ENCODE data around the gene THRB.

Gene THRB

DNA sequence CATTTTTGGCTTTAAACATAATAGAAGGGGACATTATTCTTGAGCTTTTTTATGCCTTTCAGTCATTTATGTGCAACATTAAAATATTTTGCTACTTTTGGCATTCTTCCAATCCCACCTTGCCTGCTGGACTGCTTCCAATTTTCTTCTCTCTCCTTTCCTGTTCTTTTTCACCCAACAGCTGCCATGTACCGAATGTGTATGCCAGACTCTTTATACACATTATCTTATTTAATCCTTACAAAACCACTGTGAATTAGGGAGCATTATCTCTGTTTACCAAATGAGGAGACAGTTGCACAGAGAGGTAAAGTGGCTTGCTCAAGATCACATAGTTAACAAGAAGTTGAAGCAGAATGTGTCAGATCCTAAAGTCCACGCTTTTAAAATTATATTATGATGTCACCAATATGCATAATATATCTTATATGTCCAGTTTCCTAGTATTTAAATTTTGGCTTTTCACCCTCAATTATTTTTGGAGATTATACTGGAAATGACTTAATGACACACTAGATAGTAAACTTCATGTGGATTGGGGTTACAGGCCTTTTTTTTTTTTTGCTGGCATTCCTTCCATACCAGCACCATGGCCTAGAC, 231.5 kb downstream of the THRB start:
- H3K27me3 ChIP-seq (ENCODE audit: control insufficient read depth in 1 of 2, insufficient read depth in 2 of 2, low read length in 2 of 2): no peaks in the 10 kb centered on the region
- H3K27ac ChIP-seq (ENCODE audit: low read depth, low read length): no peak overlapping the region
- H3K9ac ChIP-seq (ENCODE audit: low read length): no peak overlapping the region
- H3K4me3 ChIP-seq (ENCODE audit: low read depth in 1 of 2, low read length in 2 of 2): no peak overlapping the region
- peaks cover 41% of the 10 kb centered on the region for H3K4me1 ChIP-seq (ENCODE audit: insufficient read depth, low read length)
- H3K9me3 ChIP-seq (ENCODE audit: low read length): no peaks in the 10 kb centered on the region
- H3K36me3 ChIP-seq (ENCODE audit: insufficient read depth, low read length): no peaks in the 10 kb centered on the region

DNA sequence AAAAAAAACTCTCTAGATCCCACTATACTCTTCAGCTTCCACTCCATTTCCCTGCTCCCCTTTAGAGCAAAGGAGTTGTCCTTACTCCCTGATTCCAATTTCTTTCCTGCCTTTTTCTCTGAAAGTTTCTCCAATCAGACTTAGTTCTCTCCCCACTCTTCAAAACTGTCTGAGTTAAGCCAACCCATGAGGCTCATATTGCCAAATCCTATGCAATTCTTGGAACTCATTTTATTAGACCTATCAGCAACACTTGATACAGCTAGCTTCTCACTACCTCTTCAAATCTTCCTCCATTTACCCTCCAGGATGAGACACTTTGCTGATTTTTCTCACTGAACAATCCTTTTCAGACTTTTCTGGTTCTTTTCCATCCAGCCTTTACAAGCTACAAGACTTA, 233.1 kb downstream of the THRB start:
- Histone ChIP-seq H3K4me1 (ENCODE audit: insufficient read depth, low read length) (peaks cover 49% of the 10 kb centered on the region), H3K27ac (ENCODE audit: low read depth, low read length) (no peak overlapping the region), H3K36me3 (ENCODE audit: insufficient read depth, low read length) (no peaks in the 10 kb centered on the region), H3K9ac (ENCODE audit: low read length) (no peak overlapping the region), H3K27me3 (ENCODE audit: control insufficient read depth in 1 of 2, insufficient read depth in 2 of 2, low read length in 2 of 2) (no peaks in the 10 kb centered on the region), H3K4me3 (ENCODE audit: low read depth in 1 of 2, low read length in 2 of 2) (no peak overlapping the region), H3K9me3 (ENCODE audit: low read length) (no peaks in the 10 kb centered on the region)

DNA sequence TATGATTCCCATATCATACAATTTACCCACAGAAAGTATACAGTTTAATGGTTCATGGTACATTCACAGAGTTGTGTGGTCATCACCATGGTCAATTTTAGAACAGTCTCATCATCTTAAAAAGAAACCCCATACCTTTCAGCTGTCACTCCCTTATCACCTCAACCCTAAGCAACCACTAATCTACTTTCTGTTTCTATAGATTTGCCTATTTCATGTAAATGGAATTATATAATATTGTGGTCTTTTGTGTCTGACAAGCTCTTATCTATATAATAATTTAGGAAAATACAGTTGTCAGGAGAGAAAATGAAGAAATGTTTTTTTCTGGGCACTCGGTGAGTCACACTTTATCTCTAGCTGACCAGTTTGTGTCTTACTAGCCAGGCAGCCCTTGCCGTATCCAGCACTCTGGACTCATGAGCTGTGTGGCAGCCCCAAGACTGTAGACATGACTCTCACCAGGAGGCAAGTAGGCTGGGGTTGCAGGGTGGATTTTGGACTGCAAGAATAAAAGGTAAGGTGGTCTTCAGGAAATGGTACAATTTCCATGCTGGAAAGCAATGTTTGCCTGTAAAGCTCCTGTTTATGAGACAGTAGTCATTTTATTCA, 234.6 kb downstream of the THRB start:
- peaks cover 49% of the 10 kb centered on the region for H3K4me1 ChIP-seq (ENCODE audit: insufficient read depth, low read length)
- H3K4me3 ChIP-seq (ENCODE audit: low read depth in 1 of 2, low read length in 2 of 2): no peak overlapping the region
- no peaks in the 10 kb centered on the region for H3K27me3 ChIP-seq (ENCODE audit: control insufficient read depth in 1 of 2, insufficient read depth in 2 of 2, low read length in 2 of 2)
- H3K27ac ChIP-seq (ENCODE audit: low read depth, low read length): peak overlapping the region; percentile 14
- H3K36me3 ChIP-seq (ENCODE audit: insufficient read depth, low read length): no peaks in the 10 kb centered on the region
- H3K9ac ChIP-seq (ENCODE audit: low read length): no peak overlapping the region
- H3K9me3 ChIP-seq (ENCODE audit: low read length): no peaks in the 10 kb centered on the region

DNA sequence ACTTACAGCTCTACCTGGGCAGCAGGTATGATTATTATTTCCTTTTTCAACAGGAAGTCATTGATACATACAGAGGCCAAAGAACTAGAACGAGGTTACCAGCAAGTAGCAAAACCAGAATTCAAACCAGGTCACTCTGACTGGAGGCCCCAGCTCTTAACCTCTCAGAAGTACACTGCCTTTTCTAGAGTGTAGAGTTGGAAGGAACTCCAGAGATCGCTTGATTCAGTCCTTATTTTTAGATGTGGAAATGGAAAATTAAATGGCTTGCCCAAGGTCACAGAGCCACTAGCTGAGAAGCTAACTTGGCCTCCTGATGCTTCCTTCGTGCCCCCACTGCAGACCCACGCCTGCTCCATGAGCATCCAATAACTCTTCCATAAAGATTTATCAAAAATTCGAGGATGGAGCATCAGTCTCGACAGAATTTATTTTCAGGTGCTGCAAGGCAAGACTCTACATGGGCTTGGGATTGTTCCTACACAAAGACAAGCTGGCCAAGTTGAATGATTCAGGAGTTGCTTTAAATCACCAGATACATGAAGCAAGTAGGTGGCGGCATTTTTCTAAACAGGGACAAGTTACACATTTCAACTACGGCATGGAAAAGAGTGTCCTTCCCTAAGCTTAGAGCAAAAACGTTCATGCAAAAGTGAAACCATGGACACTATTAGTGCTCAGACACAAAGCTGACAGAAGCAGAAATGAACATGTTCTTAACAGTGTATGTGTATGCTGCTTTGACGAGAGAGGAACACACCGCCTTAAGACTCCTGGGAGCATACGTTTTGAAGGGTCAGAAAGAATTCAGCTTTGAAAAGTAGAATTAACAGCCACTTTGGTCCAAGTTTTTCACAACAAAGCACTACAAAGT, 235.7 kb downstream of the THRB start:
- Histone ChIP-seq H3K4me1 (ENCODE audit: insufficient read depth, low read length) (peaks cover 56% of the 10 kb centered on the region), H3K27ac (ENCODE audit: low read depth, low read length) (peak overlapping the region; percentile 19), H3K27me3 (ENCODE audit: control insufficient read depth in 1 of 2, insufficient read depth in 2 of 2, low read length in 2 of 2) (no peaks in the 10 kb centered on the region), H3K4me3 (ENCODE audit: low read depth in 1 of 2, low read length in 2 of 2) (peak overlapping the region in 1 of 2 donors; percentile 44), H3K9me3 (ENCODE audit: low read length) (no peaks in the 10 kb centered on the region), H3K36me3 (ENCODE audit: insufficient read depth, low read length) (no peaks in the 10 kb centered on the region), H3K9ac (ENCODE audit: low read length) (no peak overlapping the region)

DNA sequence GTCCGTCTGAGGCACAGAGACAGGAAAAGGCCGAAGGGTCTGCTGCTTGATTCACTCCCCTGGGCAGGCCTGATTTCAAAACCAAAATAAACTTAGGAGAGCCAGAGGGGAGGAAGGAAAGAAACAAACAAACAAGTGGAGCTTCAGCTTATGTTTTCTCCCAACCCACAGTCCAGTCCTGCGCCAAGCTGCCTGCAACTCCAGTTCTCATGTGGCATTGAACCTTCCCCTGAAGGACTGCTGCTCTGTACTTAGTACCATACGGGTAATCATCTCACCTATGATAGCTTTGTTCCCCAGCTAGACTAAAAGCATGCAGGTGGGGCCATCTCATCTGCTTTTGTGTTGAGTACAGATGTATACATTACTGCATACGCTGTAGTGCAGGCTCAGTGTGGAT, 236.4 kb downstream of the THRB start:
- H3K4me3 ChIP-seq (ENCODE audit: low read depth in 1 of 2, low read length in 2 of 2): no peak overlapping the region
- H3K27me3 ChIP-seq (ENCODE audit: control insufficient read depth in 1 of 2, insufficient read depth in 2 of 2, low read length in 2 of 2): no peaks in the 10 kb centered on the region
- peak overlapping the region; percentile 19 for H3K27ac ChIP-seq (ENCODE audit: low read depth, low read length)

DNA sequence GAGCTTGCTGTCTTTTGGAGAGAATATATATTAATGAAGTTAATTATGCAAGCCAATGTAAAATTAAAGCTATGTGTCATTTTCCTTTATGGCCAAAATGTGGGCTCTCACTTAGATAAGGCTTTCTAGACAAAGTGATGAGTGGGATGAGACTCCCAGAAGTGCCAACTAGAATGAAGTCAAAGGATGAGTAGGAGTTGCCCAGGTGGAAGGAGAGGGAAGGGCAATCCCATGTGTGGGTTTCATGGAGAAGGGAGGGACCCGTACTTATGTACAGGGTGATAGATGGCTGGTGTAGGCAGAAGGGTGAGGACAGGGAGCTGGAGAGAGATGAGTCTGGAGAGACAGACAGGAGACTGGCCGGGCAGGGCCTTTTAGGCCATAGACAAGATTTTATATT, 239.2 kb downstream of the THRB start:
- H3K9ac ChIP-seq (ENCODE audit: low read length): no peak overlapping the region
- H3K27ac ChIP-seq (ENCODE audit: low read depth, low read length): no peak overlapping the region
- no peaks in the 10 kb centered on the region for H3K36me3 ChIP-seq (ENCODE audit: insufficient read depth, low read length)
- H3K4me1 ChIP-seq (ENCODE audit: insufficient read depth, low read length): peaks cover 32% of the 10 kb centered on the region
- H3K27me3 ChIP-seq (ENCODE audit: control insufficient read depth in 1 of 2, insufficient read depth in 2 of 2, low read length in 2 of 2): no peaks in the 10 kb centered on the region
- no peaks in the 10 kb centered on the region for H3K9me3 ChIP-seq (ENCODE audit: low read length)
- H3K4me3 ChIP-seq (ENCODE audit: low read depth in 1 of 2, low read length in 2 of 2): no peak overlapping the region

More for the DNA sequence above, 236.4 kb downstream of the THRB start:
- H3K4me1 ChIP-seq (ENCODE audit: insufficient read depth, low read length): peaks cover 55% of the 10 kb centered on the region
- no peaks in the 10 kb centered on the region for H3K9me3 ChIP-seq (ENCODE audit: low read length)
- no peaks in the 10 kb centered on the region for H3K36me3 ChIP-seq (ENCODE audit: insufficient read depth, low read length)
- no peak overlapping the region for H3K9ac ChIP-seq (ENCODE audit: low read length)

DNA sequence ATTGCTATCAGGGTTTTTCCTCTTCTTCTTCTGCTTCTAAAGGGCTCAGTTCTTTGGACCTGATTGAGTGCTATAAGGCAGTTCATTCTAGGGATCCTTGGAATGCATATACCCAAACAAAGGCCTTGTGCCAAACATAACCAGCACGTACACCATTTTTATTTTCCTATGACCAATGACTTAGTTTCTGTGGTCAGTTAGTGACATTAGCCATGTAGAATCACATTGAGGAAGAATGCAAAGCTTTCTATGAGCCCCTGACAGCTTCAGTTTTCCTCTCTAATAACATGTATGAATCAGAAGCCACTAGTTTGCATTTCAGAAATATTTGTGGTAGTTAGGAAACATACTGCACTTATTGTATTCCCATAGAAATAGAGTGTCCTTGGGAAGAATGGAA, 240.0 kb downstream of the THRB start:
- H3K4me1 ChIP-seq (ENCODE audit: insufficient read depth, low read length): peaks cover 25% of the 10 kb centered on the region

DNA sequence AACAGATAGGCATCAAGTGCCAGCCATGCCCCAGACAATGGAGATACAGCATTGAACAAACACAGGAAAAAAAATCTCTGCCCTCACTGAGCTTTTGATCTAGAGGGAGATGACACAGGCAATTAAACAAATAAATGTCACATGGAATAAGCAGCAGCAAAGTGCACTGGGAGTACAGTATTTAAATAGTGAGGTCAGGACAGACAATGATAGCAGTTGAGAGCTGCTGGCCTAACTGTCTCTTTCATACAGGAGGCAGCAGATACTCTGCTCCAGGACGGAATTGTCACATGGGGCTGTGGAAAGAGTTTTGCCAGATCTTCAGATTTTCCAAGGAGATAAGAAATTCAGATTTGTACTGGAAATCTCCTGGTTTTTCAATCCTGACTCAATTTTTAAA, 241.3 kb downstream of the THRB start:
- H3K9ac ChIP-seq (ENCODE audit: low read length): no peak overlapping the region
- H3K27me3 ChIP-seq (ENCODE audit: control insufficient read depth in 1 of 2, insufficient read depth in 2 of 2, low read length in 2 of 2): no peaks in the 10 kb centered on the region
- no peaks in the 10 kb centered on the region for H3K36me3 ChIP-seq (ENCODE audit: insufficient read depth, low read length)
- H3K4me1 ChIP-seq (ENCODE audit: insufficient read depth, low read length): peaks cover 17% of the 10 kb centered on the region
- H3K9me3 ChIP-seq (ENCODE audit: low read length): no peaks in the 10 kb centered on the region
- H3K4me3 ChIP-seq (ENCODE audit: low read depth in 1 of 2, low read length in 2 of 2): no peak overlapping the region
- H3K27ac ChIP-seq (ENCODE audit: low read depth, low read length): no peak overlapping the region

More for the DNA sequence above, 240.0 kb downstream of the THRB start:
- Histone ChIP-seq H3K27ac (ENCODE audit: low read depth, low read length) (no peak overlapping the region), H3K4me3 (ENCODE audit: low read depth in 1 of 2, low read length in 2 of 2) (no peak overlapping the region), H3K36me3 (ENCODE audit: insufficient read depth, low read length) (no peaks in the 10 kb centered on the region), H3K9me3 (ENCODE audit: low read length) (no peaks in the 10 kb centered on the region), H3K9ac (ENCODE audit: low read length) (no peak overlapping the region), H3K27me3 (ENCODE audit: control insufficient read depth in 1 of 2, insufficient read depth in 2 of 2, low read length in 2 of 2) (no peaks in the 10 kb centered on the region)

DNA sequence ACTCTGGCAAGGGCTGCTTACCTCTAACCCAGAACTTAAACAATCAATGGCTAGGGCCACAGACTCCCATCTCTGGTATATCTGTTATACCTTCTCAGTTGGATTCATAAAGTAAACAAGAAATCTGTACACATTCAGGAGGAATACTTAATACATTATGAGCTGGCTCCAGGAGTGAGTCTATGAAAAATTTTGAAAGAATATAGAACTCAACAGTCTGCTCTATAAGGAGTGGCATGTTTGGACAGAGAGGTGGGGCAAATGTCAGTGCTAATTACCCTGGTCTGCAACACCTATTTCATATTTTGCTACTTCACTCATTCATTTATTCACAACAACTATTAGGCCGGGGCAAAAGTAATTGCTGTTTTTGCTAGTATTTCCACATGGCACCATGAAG, 245.1 kb downstream of the THRB start:
- Histone ChIP-seq H3K4me3 (ENCODE audit: low read depth in 1 of 2, low read length in 2 of 2) (no peak overlapping the region), H3K9me3 (ENCODE audit: low read length) (no peaks in the 10 kb centered on the region), H3K4me1 (ENCODE audit: insufficient read depth, low read length) (peaks cover 3% of the 10 kb centered on the region), H3K9ac (ENCODE audit: low read length) (no peak overlapping the region), H3K27me3 (ENCODE audit: control insufficient read depth in 1 of 2, insufficient read depth in 2 of 2, low read length in 2 of 2) (no peaks in the 10 kb centered on the region), H3K36me3 (ENCODE audit: insufficient read depth, low read length) (no peaks in the 10 kb centered on the region), H3K27ac (ENCODE audit: low read depth, low read length) (no peak overlapping the region)

DNA sequence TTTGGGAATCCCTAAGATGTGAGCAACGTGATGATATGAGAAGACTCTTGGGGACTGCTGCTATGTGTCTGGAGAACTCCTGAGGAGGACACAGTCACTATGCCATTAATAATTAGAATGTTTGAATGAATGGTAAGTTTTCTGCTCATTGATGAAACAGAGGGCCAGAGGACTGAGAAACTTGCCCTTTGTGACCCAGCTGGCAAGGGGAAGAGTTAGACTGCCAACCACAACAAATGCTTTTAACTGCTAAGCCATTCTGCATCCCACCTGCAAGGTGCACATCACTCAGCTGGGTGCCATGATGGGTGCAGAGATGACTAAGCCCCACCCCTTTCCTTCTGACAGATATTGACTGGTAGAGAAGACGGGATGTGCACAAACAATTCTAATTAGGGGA, 249.6 kb downstream of the THRB start:
- H3K27ac ChIP-seq (ENCODE audit: low read depth, low read length): no peak overlapping the region
- no peak overlapping the region for H3K9ac ChIP-seq (ENCODE audit: low read length)
- H3K27me3 ChIP-seq (ENCODE audit: control insufficient read depth in 1 of 2, insufficient read depth in 2 of 2, low read length in 2 of 2): no peaks in the 10 kb centered on the region

DNA sequence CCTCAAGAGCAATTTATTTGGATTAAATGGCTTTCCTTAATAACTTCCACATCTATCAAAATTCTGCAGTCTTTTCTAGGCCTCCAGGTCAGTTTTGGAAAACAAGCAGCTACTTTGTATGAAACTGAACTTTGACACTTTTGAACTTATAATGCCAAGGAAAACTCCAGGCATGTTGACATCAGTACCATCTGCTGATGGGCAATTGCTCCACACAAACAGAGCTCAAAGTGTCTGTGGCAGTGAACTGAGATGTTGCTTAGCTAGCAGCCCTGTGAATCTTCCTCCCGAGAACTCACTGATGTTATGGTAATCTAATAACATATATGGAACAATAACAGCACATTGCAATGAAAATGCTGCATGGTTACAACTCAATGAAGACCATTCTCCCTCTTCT, 250.2 kb downstream of the THRB start:
- H3K4me3 ChIP-seq (ENCODE audit: low read depth in 1 of 2, low read length in 2 of 2): no peak overlapping the region
- H3K27ac ChIP-seq (ENCODE audit: low read depth, low read length): no peak overlapping the region
- no peaks in the 10 kb centered on the region for H3K9me3 ChIP-seq (ENCODE audit: low read length)
- H3K9ac ChIP-seq (ENCODE audit: low read length): no peak overlapping the region
- no peaks in the 10 kb centered on the region for H3K27me3 ChIP-seq (ENCODE audit: control insufficient read depth in 1 of 2, insufficient read depth in 2 of 2, low read length in 2 of 2)
- H3K4me1 ChIP-seq (ENCODE audit: insufficient read depth, low read length): peaks cover 27% of the 10 kb centered on the region
- H3K36me3 ChIP-seq (ENCODE audit: insufficient read depth, low read length): no peaks in the 10 kb centered on the region

More for the DNA sequence above, 249.6 kb downstream of the THRB start:
- Histone ChIP-seq H3K9me3 (ENCODE audit: low read length) (no peaks in the 10 kb centered on the region), H3K4me3 (ENCODE audit: low read depth in 1 of 2, low read length in 2 of 2) (no peak overlapping the region), H3K36me3 (ENCODE audit: insufficient read depth, low read length) (no peaks in the 10 kb centered on the region), H3K4me1 (ENCODE audit: insufficient read depth, low read length) (peaks cover 27% of the 10 kb centered on the region)

Measured in muscle layer of colon (tissue), 2 donors.